ENCODE measurements around the gene TMOD4. TPM values are rescaled to one million over a fixed set of nuclear protein-coding genes. Genes with fewer than 3 reads are reported as not detected.

The TMOD4 gene
- total and polyA plus RNA-seq, 10 of the 15 experiments (the other 5 are each of a cell fraction or from before 2014, with no cell fraction given) = 0.30 to 1.2 (median 0.50) TPM; not detected in 1

GRCh38 chr1:151130987-151131586 lies 44.7 kb downstream of the TMOD4 start (continued):
- TF ChIP-seq BACH1 (IDR thresholded peaks at IDR 0.05; ENCODE audit: borderline replicate concordance) (no peak), NR2C1 (IDR thresholded peaks at IDR 0.05) (no peak), MYB (IDR thresholded peaks at IDR 0.05; ENCODE audit: borderline replicate concordance, low read depth, low read length) (no peak), CBFB (IDR thresholded peaks at IDR 0.05; ENCODE audit: low read depth) (no peak), SIX5 (IDR thresholded peaks at IDR 0.05; ENCODE audit: low read depth, low read length, severe bottlenecking) (no peak), IKZF2 (IDR thresholded peaks at IDR 0.05) (no peak), HDGF (IDR thresholded peaks at IDR 0.05) (no peak), ATF7 (IDR thresholded peaks at IDR 0.05; ENCODE audit: low read depth) (no peak), MYC (IDR thresholded peaks at IDR 0.05; ENCODE audit: insufficient read depth, insufficient read length, insufficient replicate concordance, low read length, severe bottlenecking) (no peak), TCF3 (IDR thresholded peaks at IDR 0.05; ENCODE audit: borderline replicate concordance, insufficient read depth, low read depth, low read length) (no peak), IRF3 (IDR thresholded peaks at IDR 0.05) (0 out of 2 replicates have a peak, but pooled peaks have one; percentile 21), SMAD1 (IDR thresholded peaks at IDR 0.05; ENCODE audit: low read depth, partially characterized antibody) (no peak), LARP7 (IDR thresholded peaks at IDR 0.05) (no peak), ZSCAN29 (IDR thresholded peaks at IDR 0.05) (peak; percentile 74; the same call in 1 of the 2 replicates)
- TF ChIP-seq, protein P1, sequence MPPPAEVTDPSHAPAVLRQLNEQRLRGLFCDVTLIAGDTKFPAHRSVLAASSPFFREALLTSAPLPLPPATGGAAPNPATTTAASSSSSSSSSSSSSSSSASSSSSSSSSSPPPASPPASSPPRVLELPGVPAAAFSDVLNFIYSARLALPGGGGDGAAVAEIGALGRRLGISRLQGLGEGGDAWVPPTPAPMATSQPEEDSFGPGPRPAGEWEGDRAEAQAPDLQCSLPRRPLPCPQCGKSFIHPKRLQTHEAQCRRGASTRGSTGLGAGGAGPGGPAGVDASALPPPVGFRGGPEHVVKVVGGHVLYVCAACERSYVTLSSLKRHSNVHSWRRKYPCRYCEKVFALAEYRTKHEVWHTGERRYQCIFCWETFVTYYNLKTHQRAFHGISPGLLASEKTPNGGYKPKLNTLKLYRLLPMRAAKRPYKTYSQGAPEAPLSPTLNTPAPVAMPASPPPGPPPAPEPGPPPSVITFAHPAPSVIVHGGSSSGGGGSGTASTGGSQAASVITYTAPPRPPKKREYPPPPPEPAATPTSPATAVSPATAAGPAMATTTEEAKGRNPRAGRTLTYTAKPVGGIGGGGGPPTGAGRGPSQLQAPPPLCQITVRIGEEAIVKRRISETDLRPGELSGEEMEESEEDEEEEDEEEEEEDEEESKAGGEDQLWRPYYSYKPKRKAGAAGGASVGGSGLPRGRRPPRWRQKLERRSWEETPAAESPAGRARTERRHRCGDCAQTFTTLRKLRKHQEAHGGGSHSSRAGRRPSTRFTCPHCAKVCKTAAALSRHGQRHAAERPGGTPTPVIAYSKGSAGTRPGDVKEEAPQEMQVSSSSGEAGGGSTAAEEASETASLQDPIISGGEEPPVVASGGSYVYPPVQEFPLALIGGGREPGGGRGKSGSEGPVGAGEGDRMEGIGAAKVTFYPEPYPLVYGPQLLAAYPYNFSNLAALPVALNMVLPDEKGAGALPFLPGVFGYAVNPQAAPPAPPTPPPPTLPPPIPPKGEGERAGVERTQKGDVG (CRISPR knock-in tag; IDR thresholded peaks at IDR 0.05) = no peak
- TF ChIP-seq, protein P2, sequence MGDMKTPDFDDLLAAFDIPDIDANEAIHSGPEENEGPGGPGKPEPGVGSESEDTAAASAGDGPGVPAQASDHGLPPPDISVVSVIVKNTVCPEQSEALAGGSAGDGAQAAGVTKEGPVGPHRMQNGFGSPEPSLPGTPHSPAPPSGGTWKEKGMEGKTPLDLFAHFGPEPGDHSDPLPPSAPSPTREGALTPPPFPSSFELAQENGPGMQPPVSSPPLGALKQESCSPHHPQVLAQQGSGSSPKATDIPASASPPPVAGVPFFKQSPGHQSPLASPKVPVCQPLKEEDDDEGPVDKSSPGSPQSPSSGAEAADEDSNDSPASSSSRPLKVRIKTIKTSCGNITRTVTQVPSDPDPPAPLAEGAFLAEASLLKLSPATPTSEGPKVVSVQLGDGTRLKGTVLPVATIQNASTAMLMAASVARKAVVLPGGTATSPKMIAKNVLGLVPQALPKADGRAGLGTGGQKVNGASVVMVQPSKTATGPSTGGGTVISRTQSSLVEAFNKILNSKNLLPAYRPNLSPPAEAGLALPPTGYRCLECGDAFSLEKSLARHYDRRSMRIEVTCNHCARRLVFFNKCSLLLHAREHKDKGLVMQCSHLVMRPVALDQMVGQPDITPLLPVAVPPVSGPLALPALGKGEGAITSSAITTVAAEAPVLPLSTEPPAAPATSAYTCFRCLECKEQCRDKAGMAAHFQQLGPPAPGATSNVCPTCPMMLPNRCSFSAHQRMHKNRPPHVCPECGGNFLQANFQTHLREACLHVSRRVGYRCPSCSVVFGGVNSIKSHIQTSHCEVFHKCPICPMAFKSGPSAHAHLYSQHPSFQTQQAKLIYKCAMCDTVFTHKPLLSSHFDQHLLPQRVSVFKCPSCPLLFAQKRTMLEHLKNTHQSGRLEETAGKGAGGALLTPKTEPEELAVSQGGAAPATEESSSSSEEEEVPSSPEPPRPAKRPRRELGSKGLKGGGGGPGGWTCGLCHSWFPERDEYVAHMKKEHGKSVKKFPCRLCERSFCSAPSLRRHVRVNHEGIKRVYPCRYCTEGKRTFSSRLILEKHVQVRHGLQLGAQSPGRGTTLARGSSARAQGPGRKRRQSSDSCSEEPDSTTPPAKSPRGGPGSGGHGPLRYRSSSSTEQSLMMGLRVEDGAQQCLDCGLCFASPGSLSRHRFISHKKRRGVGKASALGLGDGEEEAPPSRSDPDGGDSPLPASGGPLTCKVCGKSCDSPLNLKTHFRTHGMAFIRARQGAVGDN (IDR thresholded peaks at IDR 0.05) = 0 out of 2 replicates have a peak, but pooled peaks have one; percentile 52
- TF ChIP-seq, protein P3, sequence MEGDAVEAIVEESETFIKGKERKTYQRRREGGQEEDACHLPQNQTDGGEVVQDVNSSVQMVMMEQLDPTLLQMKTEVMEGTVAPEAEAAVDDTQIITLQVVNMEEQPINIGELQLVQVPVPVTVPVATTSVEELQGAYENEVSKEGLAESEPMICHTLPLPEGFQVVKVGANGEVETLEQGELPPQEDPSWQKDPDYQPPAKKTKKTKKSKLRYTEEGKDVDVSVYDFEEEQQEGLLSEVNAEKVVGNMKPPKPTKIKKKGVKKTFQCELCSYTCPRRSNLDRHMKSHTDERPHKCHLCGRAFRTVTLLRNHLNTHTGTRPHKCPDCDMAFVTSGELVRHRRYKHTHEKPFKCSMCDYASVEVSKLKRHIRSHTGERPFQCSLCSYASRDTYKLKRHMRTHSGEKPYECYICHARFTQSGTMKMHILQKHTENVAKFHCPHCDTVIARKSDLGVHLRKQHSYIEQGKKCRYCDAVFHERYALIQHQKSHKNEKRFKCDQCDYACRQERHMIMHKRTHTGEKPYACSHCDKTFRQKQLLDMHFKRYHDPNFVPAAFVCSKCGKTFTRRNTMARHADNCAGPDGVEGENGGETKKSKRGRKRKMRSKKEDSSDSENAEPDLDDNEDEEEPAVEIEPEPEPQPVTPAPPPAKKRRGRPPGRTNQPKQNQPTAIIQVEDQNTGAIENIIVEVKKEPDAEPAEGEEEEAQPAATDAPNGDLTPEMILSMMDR (IDR thresholded peaks at IDR 0.05 in 2 of 3, conservative IDR thresholded peaks at IDR 0.05 in 1 of 3; ENCODE audit: control insufficient read depth in 2 of 3, extremely low read depth in 1 of 3, insufficient read depth in 1 of 3, low read depth in 3 of 3, low read length in 3 of 3) = no peak
- TF ChIP-seq, protein P4, sequence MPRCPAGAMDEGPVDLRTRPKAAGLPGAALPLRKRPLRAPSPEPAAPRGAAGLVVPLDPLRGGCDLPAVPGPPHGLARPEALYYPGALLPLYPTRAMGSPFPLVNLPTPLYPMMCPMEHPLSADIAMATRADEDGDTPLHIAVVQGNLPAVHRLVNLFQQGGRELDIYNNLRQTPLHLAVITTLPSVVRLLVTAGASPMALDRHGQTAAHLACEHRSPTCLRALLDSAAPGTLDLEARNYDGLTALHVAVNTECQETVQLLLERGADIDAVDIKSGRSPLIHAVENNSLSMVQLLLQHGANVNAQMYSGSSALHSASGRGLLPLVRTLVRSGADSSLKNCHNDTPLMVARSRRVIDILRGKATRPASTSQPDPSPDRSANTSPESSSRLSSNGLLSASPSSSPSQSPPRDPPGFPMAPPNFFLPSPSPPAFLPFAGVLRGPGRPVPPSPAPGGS (IDR thresholded peaks at IDR 0.05; ENCODE audit: borderline replicate concordance, insufficient read depth, low read depth, low read length, poor library complexity, severe bottlenecking) = no peak

Measured in GM12878 (cell line).